Activated T-cell treated with anti-CD3 and anti-CD28 coated beads, Interleukin-2, amount 50 U/mL, for 1 hour (primary cell): ENCODE results near the gene TTC8.

Source experiments
- DNase-seq: peaks from one replicate; pipeline ENCODE4 v3.0.0-alpha.2; 2020

The TTC8 gene

DNA sequence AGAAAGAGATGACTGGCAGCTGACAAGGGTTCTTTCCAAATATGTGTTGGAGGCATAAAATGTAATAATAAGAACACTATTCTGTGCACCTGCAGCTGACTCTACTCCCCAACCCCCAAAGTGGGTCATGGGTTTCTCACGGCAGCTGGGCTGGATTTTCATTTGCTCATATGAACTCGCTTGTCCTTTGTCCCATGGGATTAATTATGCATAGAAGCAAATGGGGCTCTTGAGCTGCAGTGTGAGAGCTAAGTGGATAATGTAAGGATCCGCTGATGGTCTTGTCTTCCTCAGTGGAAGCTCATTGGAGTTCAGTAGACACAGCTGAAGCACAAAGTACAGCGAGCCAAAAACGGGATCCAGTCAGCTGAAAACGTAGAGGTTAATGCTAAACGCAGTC, 46.3 kb downstream of the TTC8 start:
- DNase-seq: no peak

GRCh38 chr14:88871429-88871828, 47.0 kb downstream of the TTC8 start:
- no peak for DNase-seq

DNA sequence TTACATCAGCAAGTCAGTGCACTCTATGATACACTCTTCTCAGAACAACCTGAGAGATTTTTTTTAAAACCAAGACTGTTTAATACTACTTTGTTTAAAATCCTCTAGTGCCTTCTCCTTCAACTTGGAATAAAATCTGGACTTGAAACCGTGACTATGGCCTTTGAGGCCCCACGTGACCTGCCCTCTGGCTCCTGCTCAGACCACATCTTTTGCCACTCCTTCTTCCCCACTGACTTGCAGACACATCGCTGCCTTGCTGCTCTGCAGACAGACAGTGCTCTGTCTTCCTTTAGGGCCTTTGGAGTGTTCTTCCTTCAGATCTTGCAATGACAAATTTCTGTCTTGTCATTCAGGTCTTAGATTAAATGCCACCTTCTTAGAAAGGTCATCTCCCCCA, 48.5 kb downstream of the TTC8 start:
- DNase-seq: no peak

DNA sequence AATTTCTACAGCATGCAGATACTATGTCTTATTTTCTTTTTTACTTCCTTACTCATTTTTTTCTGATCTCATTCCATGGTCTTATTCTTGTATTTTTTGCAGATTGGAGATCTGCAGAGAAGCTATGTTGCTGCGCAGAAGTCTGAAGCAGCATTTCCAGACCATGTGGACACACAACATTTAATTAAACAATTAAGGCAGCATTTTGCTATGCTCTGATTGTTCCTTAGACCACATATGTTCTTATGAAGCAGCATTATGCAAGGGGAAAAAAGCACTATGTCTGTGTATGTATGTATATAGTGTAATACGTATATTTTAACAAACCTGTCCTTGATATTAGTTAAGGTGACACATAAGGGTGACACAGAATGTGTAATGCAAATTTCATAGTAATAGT, 52.7 kb downstream of the TTC8 start:
- DNase-seq: no peak

DNA sequence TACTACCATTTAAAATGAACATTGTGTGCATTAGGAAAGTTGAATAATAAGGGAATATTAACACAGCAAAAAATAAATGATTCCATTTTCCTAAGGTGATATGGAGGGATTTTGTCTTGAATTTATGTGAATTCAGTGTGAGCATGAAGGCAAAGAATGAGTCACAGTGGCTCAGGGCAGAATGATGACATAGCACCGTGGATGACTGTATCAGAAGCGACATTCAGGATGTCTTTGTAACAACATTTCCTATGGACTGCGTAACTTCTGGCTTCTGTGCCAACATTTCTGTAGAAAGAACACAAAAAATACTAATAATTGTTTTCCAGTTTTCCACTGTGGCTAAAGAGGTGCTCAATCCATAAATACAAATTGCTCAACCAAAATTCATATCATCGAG, 54.6 kb downstream of the TTC8 start:
- no peak for DNase-seq

GRCh38 chr14:88882236-88882635, 57.8 kb downstream of the TTC8 start:
- no peak for DNase-seq

- no peak for DNase-seq
Measured at GRCh38 chr14:88895116-88895515, 70.7 kb downstream of the TTC8 start.

DNA sequence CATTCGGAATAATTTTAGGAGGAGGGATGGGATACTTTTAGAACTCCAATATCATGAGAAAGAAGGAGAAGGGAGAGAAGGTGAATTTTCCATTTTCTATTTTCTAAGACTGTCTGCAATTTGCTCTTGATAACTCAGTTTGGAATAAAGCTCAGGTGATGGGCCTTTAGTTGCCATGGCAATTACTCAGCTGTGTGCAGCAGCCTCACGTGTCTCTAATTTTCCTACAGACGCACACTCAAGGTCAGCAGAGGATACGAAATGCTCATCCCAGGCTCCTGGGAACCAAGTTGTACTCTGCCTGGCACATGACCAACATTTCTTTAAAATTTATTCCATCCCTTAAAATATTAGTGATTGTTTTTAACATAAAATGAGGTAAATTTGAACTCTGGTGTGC, 76.7 kb downstream of the TTC8 start:
- no peak for DNase-seq

DNA sequence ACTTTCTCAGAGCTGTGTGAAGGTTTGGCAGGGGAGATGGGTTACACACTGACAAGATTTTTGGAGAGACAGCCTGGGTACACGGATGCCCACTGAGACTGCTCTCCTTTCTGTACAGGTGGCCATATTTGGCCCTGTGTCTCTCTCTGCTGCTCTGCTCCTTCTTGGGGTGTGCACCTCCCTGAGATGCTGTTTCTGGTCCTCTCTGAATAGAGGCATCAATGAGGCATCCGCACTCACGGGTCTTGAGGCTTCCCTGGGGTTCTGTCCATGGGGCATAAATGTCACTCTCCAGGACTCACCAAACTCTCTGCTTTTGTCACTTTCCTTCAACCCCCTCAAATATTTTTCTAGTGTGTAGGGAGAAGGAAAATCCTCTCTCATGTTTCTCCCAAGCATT, 77.5 kb downstream of the TTC8 start:
- no peak for DNase-seq

DNA sequence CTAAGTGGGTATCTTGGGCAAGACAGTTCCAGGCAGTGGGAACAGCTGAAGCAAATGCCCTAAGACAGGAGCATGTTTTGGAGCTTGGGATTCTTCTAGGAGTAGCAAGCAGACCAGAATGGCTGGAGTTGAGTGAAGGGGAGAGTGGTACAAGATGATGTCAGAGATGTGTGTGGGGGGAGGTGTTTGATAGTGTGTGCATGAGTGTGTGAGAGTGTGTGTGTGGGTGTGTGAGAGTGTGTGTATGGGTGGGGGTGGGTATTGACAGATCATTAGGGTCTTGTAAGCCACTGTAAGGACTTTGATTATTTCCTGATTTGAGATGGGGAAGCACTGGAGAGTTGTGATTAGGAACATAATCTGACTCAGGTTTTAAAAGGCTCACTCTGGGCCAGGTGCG, 78.4 kb downstream of the TTC8 start:
- no peak for DNase-seq

- no peak for DNase-seq
Measured at GRCh38 chr14:88904206-88904647, 79.8 kb downstream of the TTC8 start.

GRCh38 chr14:88904864-88905263, 80.4 kb downstream of the TTC8 start:
- no peak for DNase-seq

DNA sequence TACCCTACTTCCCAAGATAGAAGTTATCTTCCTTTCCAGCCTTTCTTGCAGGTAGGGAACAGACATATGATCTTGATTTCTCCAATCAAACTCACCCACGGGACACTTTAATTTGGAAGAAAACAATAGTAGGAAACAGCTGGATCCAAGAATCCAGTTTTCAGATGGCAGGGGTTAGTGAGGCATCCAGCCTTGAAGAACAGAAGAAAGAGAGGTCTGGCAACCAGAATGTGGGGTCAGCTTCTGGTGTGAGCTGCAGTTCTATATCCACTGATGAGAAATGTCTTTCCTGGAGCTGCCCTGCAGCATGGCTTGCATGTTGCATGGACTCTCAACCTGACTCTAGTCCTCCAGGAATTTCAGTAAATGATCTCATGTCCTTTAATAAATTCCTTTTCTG, 83.8 kb downstream of the TTC8 start:
- no peak for DNase-seq

- DNase-seq: no peak
Measured at GRCh38 chr14:88910386-88910785, 85.9 kb downstream of the TTC8 start.

- no peak for DNase-seq
Measured at GRCh38 chr14:88911809-88912208, 87.4 kb downstream of the TTC8 start.

- no peak for DNase-seq
Measured at GRCh38 chr14:88914956-88915355, 90.5 kb downstream of the TTC8 start.

GRCh38 chr14:88919502-88919901, 95.1 kb downstream of the TTC8 start:
- DNase-seq: no peak
